Adrenal gland (tissue), 12 donors: ENCODE measurements around the gene FGGY. TPM values are rescaled to one million over a fixed set of nuclear protein-coding genes. Genes with fewer than 3 reads are reported as not detected.

Experiments used
- DNase-seq, 7 donors: peaks; one replicate each; pipeline ENCODE4 v3.0.0-alpha.2; 2019 to 2020
- H3K27ac ChIP-seq, 5 donors: fragments of 200-600 bp; sonication (generic) in 4 of 5; 1 replicate in 3 of 5; 2 replicates in 2 of 5; pipeline versions ENCODE4 v1.5.1 to v1.8.0; 2016 to 2020; ENCODE audit warnings: mild to moderate bottlenecking in 1 of 5
- H3K27me3 ChIP-seq: fragments of 200-600 bp; 2 replicates; pipeline ENCODE4 v1.8.0; 2021
- H3K36me3 ChIP-seq, 2 donors: fragments of 200-600 bp; replicated peaks in 1 of 2; 1 replicate in 1 of 2; 2 replicates in 1 of 2; pipeline versions ENCODE4 v1.5.1 to v1.8.0; 2018 to 2022
- H3K4me1 ChIP-seq, 2 donors: fragments of 200-600 bp; replicated peaks in 1 of 2; 1 replicate in 1 of 2; 2 replicates in 1 of 2; pipeline versions ENCODE4 v1.5.1 to v1.8.0; 2018 to 2021
- H3K4me3 ChIP-seq, 4 donors: fragments of 200-600 bp; sonication (generic) in 3 of 4; one replicate each; pipeline ENCODE4 v1.5.1; 2016 to 2018
- H3K9me3 ChIP-seq, 3 donors: fragments of 200-600 bp; sonication (generic) in 1 of 3; replicated peaks in 1 of 3; 1 replicate in 2 of 3; 2 replicates in 1 of 3; pipeline versions ENCODE4 v1.5.1 to v1.8.0; 2016 to 2021
- POLR2A ChIP-seq, 2 donors: fragments of 450-650 bp; IDR thresholded peaks; one replicate each; pipeline ENCODE4 v1.6.1; 2017; ENCODE audit warnings: antibody characterized with exemption in 2 of 2, mild to moderate bottlenecking in 2 of 2, moderate library complexity in 1 of 2
- WGBS, 4 donors: extraction: QIAGEN DNeasy Blood & Tissue Kit in 2 of 4; methylation state at CpG; one replicate each; pipeline versions ENCODE4 v1.1.5 to v1.1.7; 2013 to 2017; 5-methylcytosine and 5-hydroxymethylcytosine counted together
- intact Hi-C, 2 donors: fragments of 100-400 bp; cut with DNase I; formaldehyde crosslinking; loops; one replicate each; pipeline versions ENCODE4 v1.14.1 to v1.15.0; 2022 to 2023
- polyA plus RNA-seq, 3 donors: library from polyadenylated mRNA; stranded (reverse); fragments of 200-250 nt in 2 of 3; fragments of 350-450 nt in 1 of 3; fragmentation: Illumina TruSeq in 1 of 3; extraction: RNeasy Lipid Tissue Mini Kit (QIAGEN cat#74804) in 1 of 3; gene quantifications; one replicate each; pipeline ENCODE4 v1.2.3, GENCODE V29; 2013 to 2014
- total RNA-seq, 9 donors: library from RNA; depleted of rRNA in 4 of 9; stranded (reverse); fragments of >200 nt in 4 of 9; fragments of 120-200 nt in 1 of 9; fragmentation: NEBNext Ultra II Directional in 1 of 9; extraction: Animal tissue kit (Norgen Biotek cat#: 25700) in 1 of 9; gene quantifications; one replicate each; pipeline versions ENCODE4 v1.1.0 to v1.2.4, GENCODE V29; 2013 to 2023
- TF ChIP-seq, protein P1 (sequence below), 6 experiments: fragments of 450-650 bp in 4 of 6; fragments of 200-600 bp in 2 of 6; sonication (generic) in 1 of 6; IDR thresholded peaks; 1 replicate in 5 of 6; 2 replicates in 1 of 6; pipeline versions ENCODE4 v1.5.1 to v1.8.0; 2016 to 2021; ENCODE audit warnings: antibody characterized with exemption in 6 of 6, mild to moderate bottlenecking in 2 of 6, moderate library complexity in 1 of 6
- donor health status: healthy with polysubstance abuse.
- donor health status: Bipolar disorder and iron deficiency.
- donor health status: DM: yes; HTN: yes; CAD: no.
- donor health status: DM: no; HTN: no; CAD: no.
- donor health status: DM: no; HTN: no; CAD: no.
- donor health status: DM: yes; HTN: yes; CAD: no.

Gene FGGY
- total and polyA plus RNA-seq, 12 donors = 7.4 to 75.5 (median 35.0) TPM

- no peak for DNase-seq
- Histone ChIP-seq H3K27me3 (no peaks in the 10 kb centered on the region), H3K36me3 (no peaks in the 10 kb centered on the region), H3K27ac (no peak overlapping the region), H3K4me1 (peaks cover 0 to 10% of the 10 kb centered on the region in 2 donors), H3K4me3 (no peak overlapping the region), H3K9me3 (no peaks in the 10 kb centered on the region)
- intact Hi-C loops = no loop called here
- TF ChIP-seq, protein P1, sequence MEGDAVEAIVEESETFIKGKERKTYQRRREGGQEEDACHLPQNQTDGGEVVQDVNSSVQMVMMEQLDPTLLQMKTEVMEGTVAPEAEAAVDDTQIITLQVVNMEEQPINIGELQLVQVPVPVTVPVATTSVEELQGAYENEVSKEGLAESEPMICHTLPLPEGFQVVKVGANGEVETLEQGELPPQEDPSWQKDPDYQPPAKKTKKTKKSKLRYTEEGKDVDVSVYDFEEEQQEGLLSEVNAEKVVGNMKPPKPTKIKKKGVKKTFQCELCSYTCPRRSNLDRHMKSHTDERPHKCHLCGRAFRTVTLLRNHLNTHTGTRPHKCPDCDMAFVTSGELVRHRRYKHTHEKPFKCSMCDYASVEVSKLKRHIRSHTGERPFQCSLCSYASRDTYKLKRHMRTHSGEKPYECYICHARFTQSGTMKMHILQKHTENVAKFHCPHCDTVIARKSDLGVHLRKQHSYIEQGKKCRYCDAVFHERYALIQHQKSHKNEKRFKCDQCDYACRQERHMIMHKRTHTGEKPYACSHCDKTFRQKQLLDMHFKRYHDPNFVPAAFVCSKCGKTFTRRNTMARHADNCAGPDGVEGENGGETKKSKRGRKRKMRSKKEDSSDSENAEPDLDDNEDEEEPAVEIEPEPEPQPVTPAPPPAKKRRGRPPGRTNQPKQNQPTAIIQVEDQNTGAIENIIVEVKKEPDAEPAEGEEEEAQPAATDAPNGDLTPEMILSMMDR (IDR thresholded peaks at IDR 0.05) = no peak
- no peak for TF ChIP-seq POLR2A (IDR thresholded peaks at IDR 0.05)
- WGBS, 4 donors = 85 to 96% (median 91%) methylated on average over 1 of the region's 1 CpG
Measured at GRCh38 chr1:59345221-59345620, 48.3 kb downstream of the FGGY start.

GRCh38 chr1:59346429-59346828, 49.5 kb downstream of the FGGY start:
- no peak for DNase-seq
- H3K27ac ChIP-seq = no peak overlapping the region
- 65 to 77% (median 73%) methylated on average over 3 of the region's 3 CpGs for WGBS, 4 donors
- H3K4me1 ChIP-seq = peaks cover 0 to 10% of the 10 kb centered on the region in 2 donors
- no peak overlapping the region for H3K4me3 ChIP-seq
- no peaks in the 10 kb centered on the region for H3K9me3 ChIP-seq
- H3K27me3 ChIP-seq = no peaks in the 10 kb centered on the region
- TF ChIP-seq POLR2A (IDR thresholded peaks at IDR 0.05) = no peak
- TF ChIP-seq, protein P1 (IDR thresholded peaks at IDR 0.05) = no peak
- H3K36me3 ChIP-seq = no peaks in the 10 kb centered on the region
- intact Hi-C loops = no loop called here

DNA sequence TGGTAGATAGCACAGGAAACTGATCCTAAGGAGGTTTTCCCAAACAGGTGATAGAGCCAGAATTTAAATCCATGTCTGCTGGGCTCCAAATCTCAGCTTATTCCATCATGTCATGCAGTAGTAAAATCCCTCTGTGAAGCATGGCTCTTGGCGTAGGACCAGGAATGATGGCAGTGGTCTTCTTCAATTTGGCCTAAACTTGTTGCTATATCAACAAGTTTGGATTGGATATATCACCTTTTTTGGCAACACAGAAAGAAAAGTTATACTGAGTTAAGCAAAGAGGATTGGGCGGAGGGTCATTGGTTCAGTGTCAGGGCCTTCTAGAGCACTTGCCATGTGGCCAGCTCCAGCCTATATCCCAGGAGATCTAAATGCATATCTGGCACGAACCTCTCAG, 52.2 kb downstream of the FGGY start:
- TF ChIP-seq POLR2A (IDR thresholded peaks at IDR 0.05) = no peak
- TF ChIP-seq, protein P1 (IDR thresholded peaks at IDR 0.05) = no peak
- DNase-seq = no peak
- 95 to 99% (median 98%) methylated on average over 3 of the region's 3 CpGs for WGBS, 4 donors
- Histone ChIP-seq H3K36me3 (no peaks in the 10 kb centered on the region), H3K27ac (no peak overlapping the region), H3K27me3 (no peaks in the 10 kb centered on the region), H3K4me3 (no peak overlapping the region), H3K4me1 (peaks cover 2 to 15% of the 10 kb centered on the region in 2 donors), H3K9me3 (no peaks in the 10 kb centered on the region)
- intact Hi-C loops = no loop called here

- WGBS, 4 donors = 88 to 96% (median 94%) methylated on average over 2 of the region's 2 CpGs
- no peak for TF ChIP-seq POLR2A (IDR thresholded peaks at IDR 0.05)
- TF ChIP-seq, protein P1 (IDR thresholded peaks at IDR 0.05) = no peak
- intact Hi-C loops = no loop called here
Measured at GRCh38 chr1:59350521-59350920, 53.6 kb downstream of the FGGY start.

More at GRCh38 chr1:59350521-59350920, 53.6 kb downstream of the FGGY start:
- Histone ChIP-seq H3K9me3 (no peaks in the 10 kb centered on the region), H3K4me3 (no peak overlapping the region), H3K27ac (no peak overlapping the region), H3K27me3 (no peaks in the 10 kb centered on the region), H3K36me3 (no peaks in the 10 kb centered on the region), H3K4me1 (peaks cover 9 to 25% of the 10 kb centered on the region in 2 donors)
- no peak for DNase-seq
